ENCODE results near the gene CDH4. TPM values are rescaled to one million over a fixed set of nuclear protein-coding genes. Genes with fewer than 3 reads are reported as not detected.

CDH4 gene
- total RNA-seq, 1 donor from 2014 or later, result 39.7 TPM

DNA sequence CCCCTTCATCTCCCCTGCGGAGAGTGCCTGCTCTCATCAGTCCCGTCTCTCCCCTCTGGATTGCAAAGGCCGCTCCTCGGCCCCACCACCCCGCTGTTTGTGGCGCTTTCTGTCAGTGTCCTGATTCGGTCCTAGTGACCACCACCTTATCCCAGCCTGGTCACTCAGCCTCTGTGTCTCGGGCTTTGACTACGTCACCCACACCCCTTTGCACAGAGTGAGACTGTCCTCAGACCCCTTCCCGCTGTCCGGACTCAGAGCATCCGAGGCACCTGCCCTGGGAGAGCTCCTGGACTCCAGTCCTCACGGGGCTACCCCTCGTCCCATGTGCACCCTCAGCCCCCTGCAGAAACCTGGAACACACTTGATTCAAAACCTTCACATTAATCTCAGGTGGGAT, 433.4 kb downstream of the CDH4 start:
- H3K36me3 ChIP-seq (ENCODE audit: control insufficient read depth, insufficient read depth, low read length), result no peaks in the 10 kb centered on the region
- TF ChIP-seq, protein P1, sequence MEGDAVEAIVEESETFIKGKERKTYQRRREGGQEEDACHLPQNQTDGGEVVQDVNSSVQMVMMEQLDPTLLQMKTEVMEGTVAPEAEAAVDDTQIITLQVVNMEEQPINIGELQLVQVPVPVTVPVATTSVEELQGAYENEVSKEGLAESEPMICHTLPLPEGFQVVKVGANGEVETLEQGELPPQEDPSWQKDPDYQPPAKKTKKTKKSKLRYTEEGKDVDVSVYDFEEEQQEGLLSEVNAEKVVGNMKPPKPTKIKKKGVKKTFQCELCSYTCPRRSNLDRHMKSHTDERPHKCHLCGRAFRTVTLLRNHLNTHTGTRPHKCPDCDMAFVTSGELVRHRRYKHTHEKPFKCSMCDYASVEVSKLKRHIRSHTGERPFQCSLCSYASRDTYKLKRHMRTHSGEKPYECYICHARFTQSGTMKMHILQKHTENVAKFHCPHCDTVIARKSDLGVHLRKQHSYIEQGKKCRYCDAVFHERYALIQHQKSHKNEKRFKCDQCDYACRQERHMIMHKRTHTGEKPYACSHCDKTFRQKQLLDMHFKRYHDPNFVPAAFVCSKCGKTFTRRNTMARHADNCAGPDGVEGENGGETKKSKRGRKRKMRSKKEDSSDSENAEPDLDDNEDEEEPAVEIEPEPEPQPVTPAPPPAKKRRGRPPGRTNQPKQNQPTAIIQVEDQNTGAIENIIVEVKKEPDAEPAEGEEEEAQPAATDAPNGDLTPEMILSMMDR (IDR thresholded peaks at IDR 0.05; ENCODE audit: insufficient read depth, low read length, poor library complexity, severe bottlenecking), result no peak
- no peak overlapping the region for H3K4me3 ChIP-seq (ENCODE audit: low read depth, low read length)
- DNase-seq (ENCODE audit: low read depth), result no peak
- H3K27me3 ChIP-seq (ENCODE audit: control insufficient read depth, insufficient read depth, low read length), result peaks cover 2% of the 10 kb centered on the region

DNA sequence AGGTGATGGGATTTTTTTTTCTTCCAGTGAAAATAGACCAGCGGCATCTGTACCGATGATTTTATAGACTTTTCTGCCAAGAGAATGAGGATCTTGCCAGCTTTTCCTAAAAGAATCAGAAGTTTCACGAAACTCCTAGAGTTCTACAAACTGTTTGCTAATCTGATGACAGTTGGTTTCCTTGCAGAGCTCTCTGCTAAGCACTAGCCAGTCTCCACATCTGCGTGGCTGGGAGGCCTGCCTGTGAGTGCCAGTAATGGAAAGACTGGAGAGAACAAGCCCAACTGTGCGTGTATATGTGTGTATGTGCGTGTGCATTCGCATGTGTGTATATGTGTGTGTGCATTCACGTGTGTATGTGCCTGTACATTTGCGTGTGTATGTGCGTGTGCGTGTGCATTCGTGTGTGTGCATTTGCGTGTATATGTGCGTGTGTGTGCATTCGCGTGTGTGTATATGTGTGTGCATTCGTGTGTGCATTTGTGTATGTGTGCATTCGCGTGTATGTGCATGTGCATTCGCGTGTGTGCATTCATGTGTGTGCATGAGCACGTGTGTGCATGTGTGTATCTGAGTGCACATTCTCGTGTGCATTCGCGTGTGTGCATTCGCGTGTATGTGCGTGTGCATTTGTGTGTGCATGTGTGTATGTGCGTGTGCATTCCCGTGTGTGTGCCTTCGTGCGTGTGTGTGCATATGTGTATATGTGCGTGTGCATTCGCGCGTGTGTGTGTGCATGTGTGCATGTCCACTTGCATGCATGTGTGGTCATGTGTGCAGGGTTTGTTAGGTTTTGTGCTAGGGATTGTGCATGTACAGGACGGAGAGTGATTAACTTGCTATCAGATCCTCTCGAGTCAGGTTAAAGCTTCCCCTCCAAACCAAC, 434.2 kb downstream of the CDH4 start:
- DNase-seq (ENCODE audit: low read depth), result no peak
- H3K4me3 ChIP-seq (ENCODE audit: low read depth, low read length), result no peak overlapping the region
- H3K36me3 ChIP-seq (ENCODE audit: control insufficient read depth, insufficient read depth, low read length), result no peaks in the 10 kb centered on the region
- TF ChIP-seq, protein P1 (IDR thresholded peaks at IDR 0.05; ENCODE audit: insufficient read depth, low read length, poor library complexity, severe bottlenecking), result no peak
- peaks cover 2% of the 10 kb centered on the region for H3K27me3 ChIP-seq (ENCODE audit: control insufficient read depth, insufficient read depth, low read length)

DNA sequence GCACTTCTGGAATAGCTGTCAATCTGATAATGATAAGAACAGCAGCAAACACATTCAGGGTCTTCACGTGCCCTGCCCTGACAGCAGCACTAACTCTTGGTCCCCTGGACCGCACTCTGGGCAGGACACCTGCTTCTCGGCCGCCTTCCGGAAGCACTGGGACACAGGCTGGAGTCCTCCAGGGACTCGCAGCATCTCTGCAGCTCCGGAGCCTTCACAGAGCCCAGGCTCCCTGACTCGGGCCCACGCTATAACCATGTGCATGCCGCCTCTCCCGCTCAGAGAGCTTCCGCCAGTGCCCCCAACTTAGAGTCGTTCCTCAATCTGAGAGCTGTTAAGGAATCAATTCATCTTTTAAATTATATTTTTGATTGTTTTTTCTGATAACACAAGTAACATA, 436.4 kb downstream of the CDH4 start:
- Histone ChIP-seq H3K27me3 (ENCODE audit: control insufficient read depth, insufficient read depth, low read length) (peaks cover 2% of the 10 kb centered on the region), H3K36me3 (ENCODE audit: control insufficient read depth, insufficient read depth, low read length) (no peaks in the 10 kb centered on the region), H3K4me3 (ENCODE audit: low read depth, low read length) (no peak overlapping the region)
- TF ChIP-seq, protein P1 (IDR thresholded peaks at IDR 0.05; ENCODE audit: insufficient read depth, low read length, poor library complexity, severe bottlenecking), result no peak
- no peak for DNase-seq (ENCODE audit: low read depth)

DNA sequence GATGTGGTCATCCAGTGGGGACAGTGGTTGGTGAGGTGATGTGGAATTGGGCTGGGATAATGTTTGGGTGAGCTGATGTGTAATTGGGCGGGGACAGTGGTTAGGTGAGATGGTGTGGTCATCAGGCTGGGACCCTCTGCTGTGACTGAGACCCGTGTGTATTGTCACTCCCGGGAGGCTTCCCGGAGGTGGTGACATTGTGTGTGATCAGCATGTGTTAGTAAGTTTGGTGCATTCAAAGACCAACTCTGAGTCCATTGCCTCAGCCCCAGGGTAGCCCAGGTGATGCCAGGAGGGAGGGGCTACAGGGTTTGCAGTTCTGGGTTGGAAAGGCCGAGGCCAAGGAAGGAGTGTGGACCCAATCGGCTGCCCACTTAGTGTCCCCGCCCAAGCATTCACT, 438.1 kb downstream of the CDH4 start:
- Histone ChIP-seq H3K27me3 (ENCODE audit: control insufficient read depth, insufficient read depth, low read length) (no peaks in the 10 kb centered on the region), H3K36me3 (ENCODE audit: control insufficient read depth, insufficient read depth, low read length) (no peaks in the 10 kb centered on the region), H3K4me3 (ENCODE audit: low read depth, low read length) (no peak overlapping the region)
- TF ChIP-seq, protein P1 (IDR thresholded peaks at IDR 0.05; ENCODE audit: insufficient read depth, low read length, poor library complexity, severe bottlenecking), result no peak
- no peak for DNase-seq (ENCODE audit: low read depth)

DNA sequence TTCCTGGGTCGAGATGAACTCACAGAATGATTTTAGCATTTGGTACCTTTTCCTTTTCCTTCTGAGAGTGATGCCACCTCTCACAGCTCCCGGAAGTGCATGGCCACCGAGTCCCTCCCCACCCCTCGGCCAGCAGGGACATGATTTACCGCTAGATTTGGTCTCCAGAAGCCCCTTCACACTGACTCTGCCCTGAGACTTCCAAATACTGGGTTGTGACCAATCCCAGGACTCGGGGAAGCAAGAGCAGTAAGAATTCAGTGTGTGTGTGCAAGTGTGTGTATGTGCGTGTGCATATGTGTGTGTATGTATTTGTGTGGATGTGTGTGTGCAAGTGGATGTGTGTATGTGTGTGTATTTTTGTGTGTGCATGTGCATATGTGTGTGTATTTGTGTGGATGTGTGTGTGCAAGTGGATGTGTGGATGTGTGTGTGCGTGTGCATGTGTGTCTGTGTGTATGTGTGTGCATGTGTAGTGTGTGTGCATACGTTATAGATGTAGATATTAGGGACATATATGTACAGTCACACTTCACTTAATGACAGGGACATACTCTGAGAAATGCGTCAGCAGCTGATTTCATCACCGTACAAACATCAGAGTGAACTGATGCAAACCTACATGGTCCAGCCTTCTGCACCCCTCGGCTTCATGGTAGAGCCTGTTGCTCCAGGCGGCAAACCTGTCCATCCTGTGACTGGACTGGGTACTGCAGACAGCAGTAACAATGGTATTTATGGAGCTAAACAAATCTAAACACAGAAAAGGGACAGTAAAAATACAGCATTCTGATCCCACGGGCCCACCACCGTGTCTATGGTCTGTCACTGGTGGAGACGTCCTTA, 439.2 kb downstream of the CDH4 start:
- no peaks in the 10 kb centered on the region for H3K36me3 ChIP-seq (ENCODE audit: control insufficient read depth, insufficient read depth, low read length)
- no peak overlapping the region for H3K4me3 ChIP-seq (ENCODE audit: low read depth, low read length)
- TF ChIP-seq, protein P1 (IDR thresholded peaks at IDR 0.05; ENCODE audit: insufficient read depth, low read length, poor library complexity, severe bottlenecking), result no peak
- H3K27me3 ChIP-seq (ENCODE audit: control insufficient read depth, insufficient read depth, low read length), result no peaks in the 10 kb centered on the region
- no peak for DNase-seq (ENCODE audit: low read depth)
